T1000 (cell line): ENCODE measurements around the gene ADGRL2.

Source experiments
- DNase-seq: peaks from one replicate; lab custom pipeline; 2025; ENCODE audit warnings: mixed read lengths; lab: John Stamatoyannopoulos, UW

ADGRL2 gene

GRCh38 chr1:81982523-81982922 is 181.8 kb downstream of the ADGRL2 start:
- DNase-seq = no peak

GRCh38 chr1:81989524-81989923 is 188.8 kb downstream of the ADGRL2 start:
- DNase-seq = no peak

- no peak for DNase-seq
Measured at GRCh38 chr1:81990241-81990640, 189.5 kb downstream of the ADGRL2 start.

- no peak for DNase-seq
Measured at GRCh38 chr1:81998165-81998564, 197.4 kb downstream of the ADGRL2 start.

- no peak for DNase-seq
Measured at GRCh38 chr1:81999364-81999763, 198.6 kb downstream of the ADGRL2 start.

GRCh38 chr1:82000221-82000620 is 199.5 kb downstream of the ADGRL2 start:
- no peak for DNase-seq

GRCh38 chr1:82001345-82001744 is 200.6 kb downstream of the ADGRL2 start:
- no peak for DNase-seq

- DNase-seq = no peak
Measured at GRCh38 chr1:82007804-82008203, 207.1 kb downstream of the ADGRL2 start.

GRCh38 chr1:82013702-82014101 is 213.0 kb downstream of the ADGRL2 start:
- DNase-seq = no peak

GRCh38 chr1:82015444-82015843 is 214.7 kb downstream of the ADGRL2 start:
- DNase-seq = no peak

- DNase-seq = no peak
Measured at GRCh38 chr1:82018319-82018718, 217.6 kb downstream of the ADGRL2 start.

- no peak for DNase-seq
Measured at GRCh38 chr1:82019508-82019907, 218.8 kb downstream of the ADGRL2 start.

- no peak for DNase-seq
Measured at GRCh38 chr1:82030830-82031229, 230.1 kb downstream of the ADGRL2 start.

- DNase-seq = no peak
Measured at GRCh38 chr1:82032068-82032467, 231.3 kb downstream of the ADGRL2 start.

GRCh38 chr1:82034812-82035211 is 234.1 kb downstream of the ADGRL2 start:
- DNase-seq = no peak
